ENCODE results near the gene SCGB1A1. TPM values are rescaled to one million over a fixed set of nuclear protein-coding genes. Genes with fewer than 3 reads are reported as not detected.

The SCGB1A1 gene
- total and polyA plus RNA-seq, 9 donors = 1.8 to 11.6 TPM; not detected in 7

DNA sequence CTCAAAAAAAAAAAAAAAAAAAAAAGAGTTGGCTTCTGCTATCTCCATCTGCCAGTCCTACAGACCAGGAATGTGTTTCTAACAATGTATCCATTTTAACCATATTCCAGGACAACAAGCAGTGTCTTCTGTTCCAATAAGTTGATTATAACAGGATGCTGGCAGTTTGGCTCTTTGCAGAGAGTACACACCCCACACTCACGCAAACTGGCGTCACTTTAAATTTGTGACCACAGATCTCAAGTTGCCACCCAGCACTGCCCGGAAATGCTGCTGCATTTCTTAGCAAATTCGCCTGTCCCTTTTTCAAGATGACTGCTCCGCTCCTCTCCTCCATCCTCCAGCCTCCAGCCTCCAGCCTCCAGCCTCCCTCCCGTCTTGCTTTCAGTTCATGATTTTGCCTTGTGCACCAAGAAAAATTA is 44.3 kb downstream of the SCGB1A1 start:
- intact Hi-C loops (cut with DNase I) = no loop called here
- DNase-seq = no peak
- Histone ChIP-seq H3K27ac (no peak overlapping the region), H3K36me3 (no peaks in the 10 kb centered on the region), H3K27me3 (no peaks in the 10 kb centered on the region), H3K4me3 (no peak overlapping the region), H3K4me1 (ENCODE audit: insufficient read depth) (no peaks in the 10 kb centered on the region), H3K9me3 (no peaks in the 10 kb centered on the region)
- 92 to 95% (median 92%) methylated on average over 6 of the region's 6 CpGs for WGBS, 3 donors
- TF ChIP-seq CTCF (IDR thresholded peaks at IDR 0.05) (no peak), EP300 (IDR thresholded peaks at IDR 0.05) (no peak), POLR2A (IDR thresholded peaks at IDR 0.05) (no peak)

DNA sequence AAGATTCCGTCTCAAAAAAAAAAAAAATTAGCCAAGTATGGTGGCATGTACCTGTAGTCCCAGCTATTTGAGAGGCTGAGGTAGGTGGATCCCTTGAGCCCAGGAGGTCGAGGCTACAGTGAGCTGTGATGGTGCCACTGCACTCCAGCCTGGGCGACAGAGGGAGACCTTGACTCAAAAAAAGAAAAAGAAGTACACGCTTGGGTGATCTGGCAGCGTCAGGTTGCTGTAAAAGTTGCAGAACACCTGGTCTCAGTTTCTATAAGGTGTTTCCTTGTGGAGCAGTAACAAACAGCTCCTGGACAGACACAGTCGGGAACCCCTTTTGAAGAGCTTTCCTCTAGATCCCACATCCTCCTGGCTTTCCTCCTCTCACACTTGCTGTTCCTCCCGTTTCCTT is 45.8 kb downstream of the SCGB1A1 start:
- TF ChIP-seq EP300 (IDR thresholded peaks at IDR 0.05) = no peak
- no peak for TF ChIP-seq POLR2A (IDR thresholded peaks at IDR 0.05)
- TF ChIP-seq CTCF (IDR thresholded peaks at IDR 0.05) = no peak
- no peaks in the 10 kb centered on the region for H3K27me3 ChIP-seq
- H3K4me3 ChIP-seq = no peak overlapping the region
- H3K9me3 ChIP-seq = no peaks in the 10 kb centered on the region
- no peak for DNase-seq
- no peaks in the 10 kb centered on the region for H3K36me3 ChIP-seq
- no peak overlapping the region for H3K27ac ChIP-seq
- H3K4me1 ChIP-seq (ENCODE audit: insufficient read depth) = no peaks in the 10 kb centered on the region
- 77 to 85% (median 82%) methylated on average over 7 of the region's 7 CpGs for WGBS, 3 donors
- intact Hi-C loops (cut with DNase I) = no loop called here

GRCh38 chr11:62466444-62466843 is 47.6 kb downstream of the SCGB1A1 start:
- no peak overlapping the region for H3K27ac ChIP-seq
- TF ChIP-seq POLR2A (IDR thresholded peaks at IDR 0.05) (no peak), EP300 (IDR thresholded peaks at IDR 0.05) (no peak), CTCF (IDR thresholded peaks at IDR 0.05) (no peak)
- WGBS, 3 donors = 86 to 89% (median 87%) methylated on average over 2 of the region's 2 CpGs
- H3K27me3 ChIP-seq = no peaks in the 10 kb centered on the region
- H3K4me1 ChIP-seq (ENCODE audit: insufficient read depth) = no peaks in the 10 kb centered on the region
- H3K9me3 ChIP-seq = no peaks in the 10 kb centered on the region
- no peak for DNase-seq
- intact Hi-C loops (cut with DNase I) = no loop called here
- no peak overlapping the region for H3K4me3 ChIP-seq
- H3K36me3 ChIP-seq = no peaks in the 10 kb centered on the region

DNA sequence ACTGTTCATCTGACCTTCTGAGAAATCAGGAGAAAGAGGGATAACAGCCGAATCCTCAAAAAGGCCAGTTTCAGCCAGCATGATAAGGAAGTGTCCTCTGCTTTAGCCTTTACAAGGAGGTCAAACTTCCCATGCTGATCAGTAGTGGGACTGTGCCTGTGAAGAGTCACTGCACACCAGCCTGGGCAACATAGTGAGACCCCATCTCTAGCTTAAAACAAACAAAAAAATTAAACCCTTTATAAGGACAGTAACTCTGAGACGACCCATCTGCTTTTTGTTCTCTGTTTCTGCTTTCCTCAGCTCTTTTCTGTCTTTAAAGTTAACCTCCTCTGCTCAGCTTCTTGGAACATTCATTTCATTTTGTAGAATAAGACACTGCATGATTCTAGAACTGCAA is 49.7 kb downstream of the SCGB1A1 start:
- peaks cover 7% of the 10 kb centered on the region for H3K4me1 ChIP-seq (ENCODE audit: insufficient read depth)
- intact Hi-C loops (cut with DNase I) = no loop called here
- H3K9me3 ChIP-seq = no peaks in the 10 kb centered on the region
- H3K4me3 ChIP-seq = no peak overlapping the region
- no peaks in the 10 kb centered on the region for H3K36me3 ChIP-seq
- WGBS, 3 donors = 35 to 42% (median 40%) methylated on average over 2 of the region's 2 CpGs
- no peak for TF ChIP-seq CTCF (IDR thresholded peaks at IDR 0.05)
- TF ChIP-seq POLR2A (IDR thresholded peaks at IDR 0.05) = no peak
- TF ChIP-seq EP300 (IDR thresholded peaks at IDR 0.05) = no peak
- H3K27me3 ChIP-seq = no peaks in the 10 kb centered on the region
- no peak for DNase-seq
- H3K27ac ChIP-seq = no peak overlapping the region

DNA sequence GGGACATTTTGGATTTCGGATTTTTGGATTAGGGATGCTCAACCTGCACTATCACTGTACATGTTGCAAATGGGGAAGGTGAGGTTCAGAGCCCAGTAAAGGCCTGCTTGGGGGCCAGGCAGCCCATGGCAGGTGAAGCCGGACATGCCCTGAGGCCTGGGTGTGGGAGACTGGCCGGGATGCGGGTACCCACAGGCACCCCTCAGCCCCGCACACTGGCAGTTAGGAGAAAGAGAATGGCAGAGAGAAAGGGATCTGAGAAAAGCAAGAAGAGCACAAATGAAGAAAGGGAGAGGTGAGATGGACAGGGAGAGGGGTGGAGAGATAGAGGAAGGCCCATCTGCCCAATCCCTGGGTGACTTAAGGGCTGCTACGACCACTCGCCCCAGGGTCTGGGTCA is 52.8 kb downstream of the SCGB1A1 start:
- peaks cover 7% of the 10 kb centered on the region for H3K4me1 ChIP-seq (ENCODE audit: insufficient read depth)
- no peaks in the 10 kb centered on the region for H3K27me3 ChIP-seq
- intact Hi-C loops (cut with DNase I) = no loop called here
- H3K4me3 ChIP-seq = no peak overlapping the region
- H3K36me3 ChIP-seq = no peaks in the 10 kb centered on the region
- no peak for TF ChIP-seq CTCF (IDR thresholded peaks at IDR 0.05)
- no peak for TF ChIP-seq EP300 (IDR thresholded peaks at IDR 0.05)
- TF ChIP-seq POLR2A (IDR thresholded peaks at IDR 0.05) = no peak
- 96 to 97% (median 97%) methylated on average over 7 of the region's 7 CpGs for WGBS, 3 donors
- no peak for DNase-seq
- no peaks in the 10 kb centered on the region for H3K9me3 ChIP-seq
- H3K27ac ChIP-seq = no peak overlapping the region

All from ovary (tissue), 9 donors.